Testis (tissue), 2 donors: ENCODE data around the gene HSD11B1L.

Experiments used
- POLR2A ChIP-seq: fragments of 450-650 bp; IDR thresholded peaks from one replicate; pipeline ENCODE4 v1.6.1; 2017; ENCODE audit warnings: antibody characterized with exemption, mild to moderate bottlenecking, moderate library complexity
- TF ChIP-seq, protein P1 (sequence below), 3 experiments: fragments of 450-650 bp in 2 of 3; fragments of 200-600 bp in 1 of 3; sonication (generic) in 1 of 3; IDR thresholded peaks; one replicate each; pipeline ENCODE4 v1.5.1; 2016 to 2019; ENCODE audit warnings: antibody characterized with exemption in 3 of 3, mild to moderate bottlenecking in 2 of 3, moderate library complexity in 1 of 3

GRCh38 chr19:5677136-5677535 is 3.7 kb upstream of the HSD11B1L start:
- TF ChIP-seq, protein P1, sequence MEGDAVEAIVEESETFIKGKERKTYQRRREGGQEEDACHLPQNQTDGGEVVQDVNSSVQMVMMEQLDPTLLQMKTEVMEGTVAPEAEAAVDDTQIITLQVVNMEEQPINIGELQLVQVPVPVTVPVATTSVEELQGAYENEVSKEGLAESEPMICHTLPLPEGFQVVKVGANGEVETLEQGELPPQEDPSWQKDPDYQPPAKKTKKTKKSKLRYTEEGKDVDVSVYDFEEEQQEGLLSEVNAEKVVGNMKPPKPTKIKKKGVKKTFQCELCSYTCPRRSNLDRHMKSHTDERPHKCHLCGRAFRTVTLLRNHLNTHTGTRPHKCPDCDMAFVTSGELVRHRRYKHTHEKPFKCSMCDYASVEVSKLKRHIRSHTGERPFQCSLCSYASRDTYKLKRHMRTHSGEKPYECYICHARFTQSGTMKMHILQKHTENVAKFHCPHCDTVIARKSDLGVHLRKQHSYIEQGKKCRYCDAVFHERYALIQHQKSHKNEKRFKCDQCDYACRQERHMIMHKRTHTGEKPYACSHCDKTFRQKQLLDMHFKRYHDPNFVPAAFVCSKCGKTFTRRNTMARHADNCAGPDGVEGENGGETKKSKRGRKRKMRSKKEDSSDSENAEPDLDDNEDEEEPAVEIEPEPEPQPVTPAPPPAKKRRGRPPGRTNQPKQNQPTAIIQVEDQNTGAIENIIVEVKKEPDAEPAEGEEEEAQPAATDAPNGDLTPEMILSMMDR (IDR thresholded peaks at IDR 0.05): no peak
- no peak for TF ChIP-seq POLR2A
